ENCODE results near the gene CDH13.

- TF ChIP-seq CTCF (IDR thresholded peaks at IDR 0.05; ENCODE audit: extremely low read depth in 1 of 2, insufficient read depth in 1 of 2, low read depth in 1 of 2, low read length in 2 of 2): no peak
- no peak for TF ChIP-seq POLR2AphosphoS5 (IDR thresholded peaks at IDR 0.05; ENCODE audit: insufficient read depth, low read depth, low read length)
- no peak for TF ChIP-seq EZH2 (IDR thresholded peaks at IDR 0.05; ENCODE audit: borderline replicate concordance, low read depth, low read length, severe bottlenecking)
- TF ChIP-seq POLR2A (IDR thresholded peaks at IDR 0.05; ENCODE audit: low read depth, low read length): no peak
- no peak for TF ChIP-seq MYC (IDR thresholded peaks at IDR 0.05; ENCODE audit: low read depth, low read length)
- TF ChIP-seq, protein P1, sequence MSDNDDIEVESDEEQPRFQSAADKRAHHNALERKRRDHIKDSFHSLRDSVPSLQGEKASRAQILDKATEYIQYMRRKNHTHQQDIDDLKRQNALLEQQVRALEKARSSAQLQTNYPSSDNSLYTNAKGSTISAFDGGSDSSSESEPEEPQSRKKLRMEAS (IDR thresholded peaks at IDR 0.05; ENCODE audit: insufficient read depth, insufficient read length): no peak
- TF ChIP-seq FOS (IDR thresholded peaks at IDR 0.05; ENCODE audit: borderline replicate concordance, insufficient read depth, low read length): no peak
Measured at GRCh38 chr16:83353241-83353640, 726.5 kb downstream of the CDH13 start.

Measured in endothelial cell of umbilical vein (primary cell).